ENCODE data around the gene IER5. TPM values are rescaled to one million over a fixed set of nuclear protein-coding genes. Genes with fewer than 3 reads are reported as not detected.

Gene IER5
- total and polyA plus RNA-seq, 2 of the 13 experiments (the other 11 are each of a cell fraction or from before 2014, with no cell fraction given), result 2.5 to 3.5 TPM

GRCh38 chr1:181133441-181133951 lies 45.0 kb downstream of the IER5 start (continued):
- no peak for TF ChIP-seq SIX4 (CRISPR knock-in tag; IDR thresholded peaks at IDR 0.05)
- TF ChIP-seq PRMT3 (CRISPR knock-in tag; IDR thresholded peaks at IDR 0.05; ENCODE audit: borderline replicate concordance, low read depth), result no peak
- no peak for TF ChIP-seq CC2D1A (CRISPR knock-in tag; IDR thresholded peaks at IDR 0.05)
- peak; percentile 41; the same call in 1 of the 2 replicates for TF ChIP-seq TFDP2 (CRISPR knock-in tag; IDR thresholded peaks at IDR 0.05)
- no peak for TF ChIP-seq THAP8 (CRISPR knock-in tag; IDR thresholded peaks at IDR 0.05; ENCODE audit: borderline replicate concordance)
- TF ChIP-seq SMAD1 (CRISPR knock-in tag; IDR thresholded peaks at IDR 0.05; ENCODE audit: borderline replicate concordance, low read depth), result no peak
- TF ChIP-seq ELF3 (CRISPR knock-in tag; IDR thresholded peaks at IDR 0.05), result peak; percentile 24; the same call in 1 of the 2 replicates
- TF ChIP-seq RORA (CRISPR knock-in tag; IDR thresholded peaks at IDR 0.05), result no peak
- TF ChIP-seq DBP (CRISPR knock-in tag; IDR thresholded peaks at IDR 0.05; ENCODE audit: not compliant biosample characterization), result no peak
- peak; percentile 35; the same call in 1 of the 2 replicates for TF ChIP-seq NFKB2 (CRISPR knock-in tag; IDR thresholded peaks at IDR 0.05; ENCODE audit: borderline replicate concordance)
- no peak for TF ChIP-seq ATF3 (CRISPR knock-in tag; IDR thresholded peaks at IDR 0.05)
- TF ChIP-seq ZNF569 (CRISPR knock-in tag; IDR thresholded peaks at IDR 0.05; ENCODE audit: borderline replicate concordance), result no peak
- no peak for TF ChIP-seq BCLAF1 (IDR thresholded peaks at IDR 0.05)
- TF ChIP-seq CREBL2 (CRISPR knock-in tag; IDR thresholded peaks at IDR 0.05; ENCODE audit: borderline replicate concordance), result no peak
- TF ChIP-seq TEF (CRISPR knock-in tag; IDR thresholded peaks at IDR 0.05), result no peak
- TF ChIP-seq ZFP41 (CRISPR knock-in tag; IDR thresholded peaks at IDR 0.05; ENCODE audit: borderline replicate concordance), result no peak
